NCI-H1694 treated with DMSO at 0.1 percent for 48 hours (cell line): Measurements from ENCODE around the gene TRAPPC3.
A peak's percentile ranks its signal among the peaks of the same experiment; 100 is the strongest.
"Not testable (repeated sequence)": the region's sequence is repeated elsewhere in the genome, so short reads cannot be mapped to it uniquely, and the experiment has no call there.

Experiments
- DNase-seq: peaks from one replicate; lab custom pipeline; 2025; lab: John Stamatoyannopoulos, UW

TRAPPC3 gene

GRCh38 chr1:36166136-36166535 is 16.9 kb upstream of the TRAPPC3 start:
- DNase-seq: no peak

DNA sequence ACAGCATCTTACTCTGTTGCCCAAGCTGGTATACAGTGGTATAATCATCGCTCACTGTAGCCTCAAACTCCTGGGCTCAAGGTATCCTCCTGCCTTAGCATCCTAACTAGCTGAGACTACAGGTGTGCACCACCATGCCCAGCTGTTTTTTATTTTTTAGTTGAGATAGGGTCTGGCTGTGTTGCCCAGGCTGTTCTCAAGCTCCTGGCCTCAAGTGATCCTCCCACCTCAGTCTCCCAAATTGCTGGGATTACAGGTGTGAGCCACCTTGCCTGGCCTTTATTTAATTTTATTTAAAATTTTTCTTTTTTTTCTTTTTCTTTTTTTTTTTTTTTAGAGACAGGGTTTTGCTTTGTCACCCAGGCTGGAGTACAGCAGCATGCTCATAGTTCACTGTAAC is 15.9 kb upstream of the TRAPPC3 start:
- no peak for DNase-seq

- no peak for DNase-seq
Measured at GRCh38 chr1:36164361-36164760, 15.1 kb upstream of the TRAPPC3 start.

DNA sequence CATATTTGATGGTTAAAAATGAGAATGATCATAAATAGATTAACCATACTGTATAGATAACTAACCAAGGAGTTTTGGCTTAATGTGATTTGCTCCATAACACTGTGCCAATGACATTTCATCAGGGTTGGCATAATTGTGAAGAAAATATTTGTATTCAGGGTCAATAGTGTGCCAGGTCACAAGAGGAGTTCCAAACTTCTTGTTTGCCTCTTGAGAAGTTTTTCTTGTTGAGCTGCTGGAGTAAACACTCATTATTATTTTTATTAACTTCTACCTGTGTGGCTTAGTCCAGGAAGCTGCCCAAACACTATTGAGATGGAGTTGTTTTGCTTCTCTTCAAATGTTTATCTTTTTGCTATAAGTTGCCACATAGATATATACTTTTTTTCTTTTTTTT is 14.1 kb upstream of the TRAPPC3 start:
- no peak for DNase-seq

DNA sequence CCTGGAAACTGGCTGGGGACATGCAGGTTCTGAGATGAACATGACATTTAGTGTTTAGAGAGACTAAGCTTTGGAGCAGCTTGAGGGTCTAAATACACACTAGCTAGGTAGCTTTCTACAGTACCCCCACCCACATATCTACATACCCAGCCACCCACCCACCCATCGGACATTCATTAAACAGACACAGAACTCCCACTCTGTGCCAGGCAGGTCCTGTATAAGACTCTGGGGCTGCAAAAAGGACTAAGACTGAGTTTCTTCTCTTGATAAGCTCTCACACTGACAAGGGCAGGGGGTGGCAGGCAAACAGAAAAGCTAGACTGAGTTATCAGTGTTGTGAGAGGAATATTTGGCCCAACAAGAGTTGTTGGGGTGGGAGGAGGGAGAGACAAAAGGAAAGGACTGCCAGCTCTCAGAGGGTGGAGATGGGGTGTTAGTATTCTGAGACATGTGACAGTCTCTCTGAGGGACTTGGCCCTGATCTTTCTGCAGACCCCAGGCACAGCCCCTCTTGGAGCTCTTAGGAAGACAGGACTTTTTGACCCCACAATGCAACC is 13.5 kb upstream of the TRAPPC3 start:
- DNase-seq: no peak

DNA sequence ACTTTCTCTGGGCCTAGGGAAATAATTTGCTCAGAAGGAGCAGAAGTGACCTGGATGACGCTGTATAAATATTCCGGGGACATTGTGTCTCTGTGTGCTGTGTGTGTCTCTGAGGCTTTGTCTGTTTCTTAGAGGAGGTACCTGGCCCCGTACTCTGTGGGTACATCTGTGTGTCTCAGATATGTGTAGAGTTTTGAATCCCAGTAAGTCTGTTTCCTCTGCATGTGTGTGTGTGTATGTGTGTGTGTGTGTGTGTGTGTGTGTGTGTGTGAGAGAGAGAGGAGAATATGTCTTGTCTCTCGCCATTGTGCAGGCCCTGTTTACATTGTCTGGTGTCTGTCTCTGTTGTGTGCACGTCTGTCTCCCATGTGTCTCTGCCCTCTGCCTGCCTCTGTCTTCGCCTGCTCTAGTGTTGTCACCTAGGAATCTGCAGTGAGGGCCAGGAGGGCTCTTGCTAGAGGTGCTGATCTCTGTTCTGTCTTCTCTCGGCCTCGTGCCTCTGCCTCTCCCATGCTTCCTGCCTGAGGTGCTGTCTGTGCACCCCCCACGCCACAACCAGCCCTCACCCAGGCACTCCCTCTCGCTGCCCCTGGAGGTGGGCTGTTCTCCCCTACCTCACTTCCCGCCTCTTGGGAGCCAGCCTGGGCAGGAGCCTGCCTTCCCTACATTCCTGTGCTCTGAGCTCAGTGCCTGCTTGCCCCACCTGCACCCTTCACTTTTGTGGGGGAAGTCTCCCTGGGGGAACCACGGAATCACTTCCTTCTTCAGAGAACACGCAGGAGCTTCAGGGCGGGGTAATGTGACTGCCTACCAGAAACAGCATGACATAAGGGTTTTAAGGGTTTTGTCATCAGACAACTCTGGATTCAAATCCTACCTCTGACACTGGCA is 12.6 kb upstream of the TRAPPC3 start:
- DNase-seq: no peak

DNA sequence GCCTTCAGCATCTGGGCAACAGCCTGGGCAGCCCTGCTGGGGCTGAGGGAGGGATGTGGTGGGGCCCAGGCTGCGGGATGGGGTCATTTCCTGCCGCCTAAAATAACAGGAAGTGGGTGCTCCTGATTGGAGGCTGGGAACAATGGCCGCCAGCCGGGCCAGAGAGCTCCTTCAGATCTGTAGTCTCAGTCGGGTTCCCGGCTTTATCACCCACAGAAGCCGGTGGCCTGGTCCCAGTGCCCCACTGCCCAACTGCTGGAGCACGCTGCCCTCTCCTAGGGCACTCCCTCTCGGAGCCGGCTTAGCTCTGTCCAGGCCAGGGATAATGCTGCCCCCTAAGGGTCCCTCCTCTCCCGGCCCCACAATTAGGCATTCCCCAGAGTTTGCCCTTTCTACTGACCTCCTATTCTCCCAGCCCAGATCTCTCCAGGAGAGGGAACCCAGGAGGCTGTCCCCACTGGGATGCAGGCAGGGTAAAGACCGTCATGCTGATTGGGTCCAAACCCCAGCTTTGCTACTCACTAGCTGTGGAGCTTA is 11.7 kb upstream of the TRAPPC3 start:
- no peak for DNase-seq

DNA sequence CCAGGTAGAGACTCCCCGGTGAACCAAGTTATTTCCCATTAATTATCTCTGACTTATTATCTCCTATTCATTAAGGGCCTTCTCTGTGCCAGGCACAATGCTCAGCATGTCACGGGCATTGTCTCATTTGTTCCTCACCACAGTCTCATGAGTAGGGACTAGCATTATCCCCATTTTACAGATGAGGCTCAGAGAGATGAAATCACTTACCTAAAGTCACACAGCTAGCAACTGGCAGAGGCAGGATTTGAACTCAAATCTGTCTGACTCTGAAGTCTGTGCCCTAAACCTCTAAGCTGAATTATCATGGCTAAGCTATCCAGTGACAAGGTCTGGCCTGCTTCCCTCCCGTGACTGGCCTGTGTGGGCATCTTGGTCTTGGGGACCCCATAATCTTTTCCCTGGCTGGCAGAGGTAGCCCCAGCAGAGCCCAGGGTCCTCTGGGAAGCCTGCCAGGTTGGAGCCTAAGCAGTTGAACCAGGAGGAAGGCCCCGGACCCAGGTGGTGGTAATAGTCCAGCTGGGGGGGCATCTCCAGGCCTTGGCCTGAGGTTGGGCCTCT is 11.2 kb upstream of the TRAPPC3 start:
- DNase-seq: no peak

GRCh38 chr1:36159614-36160387 is 10.5 kb upstream of the TRAPPC3 start:
- no peak for DNase-seq

GRCh38 chr1:36158827-36159252 is 9.6 kb upstream of the TRAPPC3 start:
- DNase-seq: not testable (repeated sequence)

GRCh38 chr1:36157973-36158826 is 8.9 kb upstream of the TRAPPC3 start:
- no peak for DNase-seq

DNA sequence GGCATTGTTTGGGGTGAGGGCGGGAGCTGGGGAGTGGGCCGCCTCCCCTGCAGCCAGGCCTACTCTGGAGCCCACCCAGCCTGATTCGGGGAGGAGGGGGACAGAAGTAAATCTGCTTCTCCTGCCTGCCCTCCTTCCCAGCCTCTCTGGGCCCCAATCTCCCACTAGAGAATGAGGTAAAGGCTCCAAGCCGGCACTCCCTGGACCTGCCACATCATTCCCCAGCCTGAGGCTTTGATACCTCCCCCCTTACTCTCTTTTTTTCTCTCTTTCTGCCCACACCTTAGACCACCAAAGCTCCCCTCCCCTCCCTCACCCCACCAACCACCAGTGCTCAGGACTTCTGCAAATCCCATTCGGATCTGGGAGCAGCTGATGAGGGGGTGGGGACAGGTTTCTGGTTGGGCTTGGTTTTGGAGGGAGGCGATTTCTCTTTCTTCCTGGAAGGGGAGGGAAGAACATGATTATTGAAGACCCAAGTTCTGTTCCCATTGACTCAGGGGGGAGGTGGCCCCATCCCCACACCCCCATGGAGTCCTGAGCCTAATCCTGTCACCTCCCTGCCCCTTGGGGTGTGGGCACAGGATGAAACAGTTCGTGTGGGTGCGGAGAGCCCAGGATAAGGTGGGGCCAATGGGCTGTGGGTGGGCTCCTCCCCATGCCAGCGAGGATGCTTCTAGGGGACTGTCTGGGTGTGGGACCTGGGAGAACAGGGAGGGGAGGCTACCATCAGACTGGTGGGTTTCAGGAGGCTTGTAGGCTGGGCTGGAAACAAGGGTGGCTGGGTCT is 8.0 kb upstream of the TRAPPC3 start:
- no peak for DNase-seq

DNA sequence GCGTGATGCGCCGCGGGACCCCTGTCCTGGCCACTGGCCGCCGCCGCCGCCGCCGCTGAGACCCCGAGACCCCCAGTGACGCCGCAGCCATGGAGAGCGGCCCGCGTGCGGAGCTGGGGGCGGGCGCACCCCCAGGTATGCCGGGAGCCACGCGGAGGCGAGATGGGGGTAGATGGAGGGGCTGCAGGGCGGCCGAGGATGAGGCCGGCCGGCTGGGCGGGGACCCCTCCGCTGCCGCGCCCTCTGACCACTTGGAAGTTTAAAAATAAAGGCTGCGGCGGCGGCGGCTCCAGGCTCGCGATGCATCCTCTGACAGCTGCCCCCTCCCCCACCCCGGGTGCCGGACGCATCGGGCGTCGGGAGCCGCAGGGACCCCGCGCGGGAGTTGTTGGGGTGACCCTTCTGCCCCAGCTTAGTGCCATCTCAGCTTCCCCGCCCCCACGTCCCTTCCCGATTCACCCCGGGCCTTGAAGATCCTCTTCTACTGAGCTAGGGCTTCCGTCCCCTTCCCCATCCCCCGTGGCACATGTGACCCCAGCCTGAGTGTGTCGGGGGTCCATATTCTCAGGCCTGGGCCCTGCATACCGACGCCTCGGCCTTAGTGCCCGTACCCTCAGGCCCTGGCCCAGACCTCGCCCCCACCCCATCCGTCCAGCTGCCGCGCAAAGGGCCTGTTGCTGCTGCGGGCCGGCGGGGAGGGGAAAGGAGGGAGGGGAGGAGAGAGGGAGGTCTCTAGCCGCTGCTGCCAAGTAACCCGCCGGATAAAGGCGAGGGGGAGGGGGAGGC is 7.2 kb upstream of the TRAPPC3 start:
- peak; percentile 18 for DNase-seq

- peak; percentile 32 for DNase-seq
Measured at GRCh38 chr1:36155408-36156328, 6.4 kb upstream of the TRAPPC3 start, which contains the start of gene MAP7D1. Gene MAP7D1, plus strand, starts transcription at chr1:36156160. Its CDS starts 258 bp downstream, at chr1:36156418.

DNA sequence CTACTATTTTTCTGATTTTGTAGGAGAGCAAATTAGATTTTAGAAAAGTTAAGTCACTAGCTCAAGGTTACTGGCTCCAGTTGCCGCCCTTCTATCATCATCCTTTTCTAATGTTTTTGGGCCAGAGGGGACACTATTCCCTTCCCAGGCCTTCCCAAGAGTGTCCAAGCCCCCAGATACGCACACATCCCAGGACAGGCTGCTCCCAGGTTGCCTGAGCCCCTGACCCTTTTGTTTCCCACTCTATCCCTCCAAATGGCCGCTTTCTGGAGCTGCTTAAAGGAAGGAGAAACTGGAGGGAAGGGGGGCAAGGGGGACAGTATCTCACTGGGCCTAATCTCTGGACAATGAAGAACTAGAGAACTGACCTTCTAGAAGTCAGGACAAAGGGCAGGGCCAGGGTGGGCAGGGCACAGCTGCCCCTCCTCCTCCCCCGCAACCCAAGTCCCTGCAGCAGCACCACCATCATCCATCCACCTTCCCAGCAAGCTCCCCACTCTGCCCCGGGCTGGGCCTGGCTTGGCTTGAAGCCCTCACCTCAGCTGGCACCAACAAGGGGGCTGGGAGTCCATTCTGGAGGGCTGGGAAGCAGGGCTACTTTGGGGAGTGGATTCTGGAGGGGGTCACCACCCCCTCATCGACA is 5.6 kb upstream of the TRAPPC3 start:
- no peak for DNase-seq

DNA sequence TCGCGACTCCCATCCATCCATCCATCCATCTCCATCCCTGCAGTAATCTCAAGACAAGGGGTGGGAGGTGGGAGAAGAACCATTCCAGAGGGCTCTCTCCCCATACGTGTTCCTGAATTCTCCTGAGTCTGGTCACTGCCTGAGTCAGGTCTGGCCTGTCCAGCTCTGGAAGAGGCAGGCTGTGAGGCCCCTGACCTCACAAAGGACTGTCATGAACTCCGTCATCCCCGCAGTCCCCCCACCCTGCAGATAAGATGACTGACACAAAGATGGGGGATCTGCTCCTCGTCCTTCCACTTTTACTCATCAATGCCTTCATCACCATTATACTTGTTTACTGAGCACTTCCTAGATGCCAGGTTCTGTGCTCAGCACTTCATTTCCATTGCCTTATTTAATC is 5.0 kb upstream of the TRAPPC3 start:
- DNase-seq: no peak

- no peak for DNase-seq
Measured at GRCh38 chr1:36153476-36153875, 4.2 kb upstream of the TRAPPC3 start.

GRCh38 chr1:36151845-36152203 is 2.5 kb upstream of the TRAPPC3 start:
- no peak for DNase-seq
